ENCODE data around the gene TMEM120A.
A peak's percentile ranks its signal among the peaks of the same experiment; 100 is the strongest.
"Not testable (repeated sequence)": the region's sequence is repeated elsewhere in the genome, so short reads cannot be mapped to it uniquely, and the experiment has no call there.

The TMEM120A gene

GRCh38 chr7:75994388-75995051 is at the start of gene TMEM120A:
Gene TMEM120A (minus strand): TSS chr7:75994595. CDS start chr7:75994570, 25 bp downstream.
- peak; percentile 2 for TF ChIP-seq CTCF (IDR thresholded peaks at IDR 0.05; ENCODE audit: borderline replicate concordance, control extremely low read depth, extremely low read depth, insufficient read depth, missing control alignments)
- DNase-seq (ENCODE audit: low spot score) = peak; percentile 100
- in situ Hi-C loops (cut with MboI; ENCODE audit: low sequenced_read_pairs, unreplicated experiment) = no loop called here

DNA sequence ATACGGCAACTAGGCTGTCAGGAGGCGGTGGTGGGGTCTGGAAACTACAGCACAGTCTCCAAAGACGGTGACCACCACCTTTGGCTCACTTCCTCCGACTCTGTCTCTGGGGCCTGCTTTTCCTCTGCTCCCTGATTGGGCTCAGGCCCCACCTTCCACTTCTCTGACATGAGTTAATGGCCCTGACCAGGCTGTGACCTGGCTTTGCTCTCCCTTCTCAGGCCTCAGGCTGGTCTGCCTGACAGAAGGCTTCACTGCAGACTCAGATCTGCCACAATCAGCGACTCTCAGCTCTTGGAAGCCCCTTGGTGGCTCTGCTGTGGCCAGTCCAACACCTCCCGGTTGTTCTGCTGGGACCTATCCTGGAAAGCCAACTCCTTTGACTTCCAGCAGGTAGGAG is 45.7 kb upstream of the TMEM120A start:
- no peak for TF ChIP-seq CTCF (IDR thresholded peaks at IDR 0.05; ENCODE audit: borderline replicate concordance, control extremely low read depth, extremely low read depth, insufficient read depth, missing control alignments)
- in situ Hi-C loops (cut with MboI; ENCODE audit: low sequenced_read_pairs, unreplicated experiment) = no loop called here
- no peak for DNase-seq (ENCODE audit: low spot score)

GRCh38 chr7:76037310-76037709 is 42.9 kb upstream of the TMEM120A start:
- DNase-seq (ENCODE audit: low spot score) = no peak
- no peak for TF ChIP-seq CTCF (IDR thresholded peaks at IDR 0.05; ENCODE audit: borderline replicate concordance, control extremely low read depth, extremely low read depth, insufficient read depth, missing control alignments)
- in situ Hi-C loops (cut with MboI; ENCODE audit: low sequenced_read_pairs, unreplicated experiment) = no loop called here

GRCh38 chr7:76031964-76032363 is 37.6 kb upstream of the TMEM120A start:
- no peak for TF ChIP-seq CTCF (IDR thresholded peaks at IDR 0.05; ENCODE audit: borderline replicate concordance, control extremely low read depth, extremely low read depth, insufficient read depth, missing control alignments)
- in situ Hi-C loops (cut with MboI; ENCODE audit: low sequenced_read_pairs, unreplicated experiment) = no loop called here
- no peak for DNase-seq (ENCODE audit: low spot score)

DNA sequence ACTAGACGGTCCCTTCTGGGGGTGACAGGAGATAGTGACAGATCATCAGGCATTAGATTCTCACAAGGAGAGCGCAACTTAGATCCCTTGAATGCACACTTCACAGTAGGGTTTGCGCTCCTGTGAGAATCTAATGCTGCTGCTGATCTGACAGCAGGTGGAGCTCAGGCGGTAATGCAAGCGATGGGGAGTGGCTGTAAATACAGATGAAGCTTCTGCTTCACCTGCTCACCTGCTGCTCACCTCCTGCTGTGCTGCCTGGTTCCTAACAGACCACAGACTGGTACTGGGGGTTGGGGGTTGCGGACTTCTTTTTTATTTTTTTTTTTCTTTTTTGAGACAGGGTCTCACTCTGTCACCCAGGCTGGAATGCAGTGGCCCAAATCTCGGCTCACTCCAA is 35.3 kb upstream of the TMEM120A start:
- in situ Hi-C loops (cut with MboI; ENCODE audit: low sequenced_read_pairs, unreplicated experiment); DNase-seq (ENCODE audit: low spot score): not testable (repeated sequence)

DNA sequence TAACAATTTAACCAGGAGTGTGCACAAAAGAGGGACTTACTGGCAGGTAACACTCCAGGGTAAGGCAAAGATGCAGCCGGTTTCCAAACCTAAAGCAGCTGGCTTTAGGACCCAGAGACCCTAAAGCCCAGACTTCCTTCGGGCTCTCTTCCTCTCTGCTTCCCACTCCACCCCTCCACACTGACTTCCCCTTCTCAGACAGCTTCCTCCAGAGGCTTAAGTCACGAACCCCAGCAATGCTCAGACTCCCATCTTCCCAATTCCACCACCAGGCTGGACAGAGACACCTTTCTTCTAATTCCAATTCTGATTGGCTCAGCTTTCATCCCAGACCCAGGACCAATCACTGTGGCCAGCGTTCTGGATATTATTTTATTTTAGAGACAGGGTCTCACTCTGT is 28.6 kb upstream of the TMEM120A start:
- no peak for DNase-seq (ENCODE audit: low spot score)
- TF ChIP-seq CTCF (IDR thresholded peaks at IDR 0.05; ENCODE audit: borderline replicate concordance, control extremely low read depth, extremely low read depth, insufficient read depth, missing control alignments) = no peak
- in situ Hi-C loops (cut with MboI; ENCODE audit: low sequenced_read_pairs, unreplicated experiment) = no loop called here

- no peak for DNase-seq (ENCODE audit: low spot score)
- TF ChIP-seq CTCF (IDR thresholded peaks at IDR 0.05; ENCODE audit: borderline replicate concordance, control extremely low read depth, extremely low read depth, insufficient read depth, missing control alignments) = no peak
- in situ Hi-C loops (cut with MboI; ENCODE audit: low sequenced_read_pairs, unreplicated experiment) = no loop called here
These were observed 27.8 kb upstream of the TMEM120A start for GRCh38 chr7:76022026-76022780.

Data from GM13976 (cell line).